Thymus (tissue), 11 donors: Measurements from ENCODE around the gene FAM72C. TPM values are rescaled to one million over a fixed set of nuclear protein-coding genes. Genes with fewer than 3 reads are reported as not detected.
"Not testable (repeated sequence)": the region's sequence is repeated elsewhere in the genome, so short reads cannot be mapped to it uniquely, and the experiment has no call there.

Experiments
- DNase-seq, 9 donors: peaks; one replicate each; pipeline ENCODE4 v3.0.0-alpha.2; 2013; ENCODE audit warnings: low spot score in 9 of 9, low read depth in 6 of 9, missing footprints in 1 of 9
- H3K27ac ChIP-seq, 2 donors: one replicate each; pipeline ENCODE4 v1.5.1; 2013; ENCODE audit warnings: control low read depth in 1 of 2, low read depth in 1 of 2, low read length in 1 of 2, mild to moderate bottlenecking in 1 of 2, moderate library complexity in 1 of 2
- H3K27me3 ChIP-seq, 2 donors: one replicate each; pipeline ENCODE4 v1.5.1; 2013; ENCODE audit warnings: low read length in 1 of 2; ENCODE audit not compliant: control insufficient read depth in 2 of 2, insufficient read depth in 1 of 2
- H3K36me3 ChIP-seq, 2 donors: one replicate each; pipeline ENCODE4 v1.5.1; 2013; ENCODE audit warnings: low read length in 1 of 2, mild to moderate bottlenecking in 1 of 2, moderate library complexity in 1 of 2; ENCODE audit not compliant: control insufficient read depth in 2 of 2, insufficient read depth in 2 of 2
- H3K4me1 ChIP-seq, 2 donors: one replicate each; pipeline ENCODE4 v1.5.1; 2013; ENCODE audit warnings: low read length in 2 of 2; ENCODE audit not compliant: control insufficient read depth in 2 of 2, insufficient read depth in 2 of 2
- H3K4me3 ChIP-seq, 2 donors: one replicate each; pipeline ENCODE4 v1.5.1; 2013; ENCODE audit warnings: low read length in 2 of 2, control low read depth in 1 of 2, mild to moderate bottlenecking in 1 of 2
- H3K9me3 ChIP-seq, 2 donors: one replicate each; pipeline ENCODE4 v1.5.1; 2013; ENCODE audit warnings: low read length in 1 of 2, mild to moderate bottlenecking in 1 of 2; ENCODE audit not compliant: control insufficient read depth in 2 of 2, insufficient read depth in 1 of 2
- WGBS: extraction: QIAGEN DNeasy Blood & Tissue Kit; methylation state at CpG from one replicate; pipeline ENCODE4 v1.1.7; 2013; 5-methylcytosine and 5-hydroxymethylcytosine counted together
- polyA plus RNA-seq: library from polyadenylated mRNA; stranded (reverse); fragments of 200-250 nt; gene quantifications from one replicate; pipeline ENCODE4 v1.2.3, GENCODE V29; 2013
- total RNA-seq: library from RNA; stranded (reverse); fragments of 120-200 nt; gene quantifications from one replicate; pipeline ENCODE4 v1.2.4, GENCODE V29; 2013
- donor health status: healthy.

Gene FAM72C
- total and polyA plus RNA-seq, 2 donors: 1.9 to 3.8 TPM

DNA sequence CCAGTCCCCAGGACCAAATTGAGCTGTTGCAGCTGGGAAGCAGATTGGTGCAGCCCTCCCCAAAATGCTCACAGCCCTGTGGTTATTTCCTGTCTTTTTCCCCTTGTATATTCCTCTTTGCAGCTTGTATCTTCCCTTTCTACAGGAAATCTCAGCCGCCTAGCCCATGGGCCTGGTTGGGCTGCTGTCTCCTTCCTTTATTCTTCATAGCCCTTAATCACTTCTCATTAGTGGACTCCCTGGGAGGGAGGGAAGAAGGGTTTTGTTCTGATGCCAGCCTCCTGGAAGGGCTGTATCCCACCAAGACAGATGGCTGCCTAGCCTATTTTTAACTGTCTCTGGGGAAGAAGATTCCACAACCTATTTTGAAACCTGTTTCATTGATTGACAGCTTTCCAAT is 32.5 kb upstream of the FAM72C start:
- H3K9me3 ChIP-seq, H3K4me3 ChIP-seq, H3K27ac ChIP-seq, H3K27me3 ChIP-seq, DNase-seq, H3K4me1 ChIP-seq, H3K36me3 ChIP-seq: not testable (repeated sequence)
- no CpG with 5 or more reads among the region's 1 CpG for WGBS

DNA sequence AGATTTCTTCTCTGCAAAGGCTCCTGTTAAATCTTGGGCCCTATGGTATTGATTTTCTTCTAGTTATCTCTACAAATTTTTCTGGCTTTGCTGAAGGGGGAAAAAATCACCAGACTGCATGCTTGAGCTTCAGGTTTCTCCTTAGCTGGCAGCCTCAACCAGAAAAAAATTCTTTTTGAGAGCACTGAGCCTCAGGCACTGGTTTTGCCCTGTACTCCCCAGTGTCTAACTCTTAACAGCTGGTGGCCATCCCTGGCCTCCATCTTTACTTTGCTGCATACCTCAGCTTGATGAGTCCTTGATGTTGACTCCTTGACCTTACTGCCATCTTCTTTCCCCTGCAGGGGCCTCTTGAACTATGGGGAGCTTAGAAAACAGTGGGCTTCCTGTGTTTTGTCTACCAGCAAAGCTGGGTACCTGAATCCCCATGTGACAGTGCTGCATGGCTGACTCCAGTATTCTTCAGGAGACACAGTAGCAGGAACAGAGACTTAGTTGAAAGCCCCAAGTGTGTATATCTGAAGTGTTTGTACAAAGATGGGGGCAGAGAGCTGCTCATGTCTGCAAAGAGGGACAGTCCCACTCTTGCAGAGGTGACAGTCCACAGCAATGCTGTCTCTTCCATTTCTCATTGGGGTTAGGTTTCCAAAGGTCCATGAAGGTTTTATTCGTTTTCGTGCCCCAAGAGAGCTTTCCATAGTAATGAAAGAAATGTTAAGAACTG is 31.7 kb upstream of the FAM72C start:
- WGBS: no CpG with 5 or more reads among the region's 2 CpGs
- not testable (repeated sequence) for DNase-seq, H3K4me1 ChIP-seq, H3K4me3 ChIP-seq, H3K9me3 ChIP-seq, H3K27ac ChIP-seq, H3K36me3 ChIP-seq, H3K27me3 ChIP-seq

DNA sequence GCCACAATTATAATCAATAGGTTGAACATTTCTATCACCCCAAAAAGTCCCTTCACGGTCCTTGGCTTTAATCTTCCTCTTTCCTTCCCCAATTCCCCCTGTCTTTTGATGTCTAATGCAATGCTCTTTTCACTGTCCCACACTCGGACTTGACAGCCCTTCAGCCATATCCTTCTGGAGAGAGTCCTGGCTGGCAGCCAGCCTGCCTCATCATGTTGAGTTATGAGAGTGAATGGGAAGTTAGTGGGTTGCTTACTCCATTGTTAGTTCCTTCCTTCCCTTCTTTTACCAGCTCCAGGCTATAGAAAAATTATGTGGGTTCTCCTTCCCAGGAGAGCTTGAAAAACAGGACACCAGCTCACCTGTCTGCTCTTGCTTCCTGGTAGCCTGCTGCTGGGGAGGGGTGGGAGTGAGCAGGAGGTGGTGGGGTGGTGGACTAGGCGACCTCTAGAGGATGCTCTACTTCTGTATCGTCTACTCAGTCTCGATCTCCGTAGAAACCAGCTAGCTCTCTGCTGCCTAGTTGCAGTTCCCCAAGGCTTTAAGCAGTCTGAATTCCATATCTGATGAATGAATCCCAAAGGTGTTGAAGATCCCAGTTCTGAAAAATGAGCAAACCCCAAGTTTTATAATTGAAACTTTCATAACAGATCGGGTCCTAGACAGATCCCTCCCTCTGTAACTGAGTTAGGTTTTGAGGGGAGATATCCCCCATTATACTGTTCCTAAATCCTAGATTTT is 30.5 kb upstream of the FAM72C start:
- peak in 1 of 9 donors; percentile 0 for DNase-seq
- not testable (repeated sequence) for H3K27me3 ChIP-seq, H3K27ac ChIP-seq, H3K4me1 ChIP-seq, H3K36me3 ChIP-seq, H3K9me3 ChIP-seq, H3K4me3 ChIP-seq
- 24% methylated on average over 4 of the region's 7 CpGs for WGBS

DNA sequence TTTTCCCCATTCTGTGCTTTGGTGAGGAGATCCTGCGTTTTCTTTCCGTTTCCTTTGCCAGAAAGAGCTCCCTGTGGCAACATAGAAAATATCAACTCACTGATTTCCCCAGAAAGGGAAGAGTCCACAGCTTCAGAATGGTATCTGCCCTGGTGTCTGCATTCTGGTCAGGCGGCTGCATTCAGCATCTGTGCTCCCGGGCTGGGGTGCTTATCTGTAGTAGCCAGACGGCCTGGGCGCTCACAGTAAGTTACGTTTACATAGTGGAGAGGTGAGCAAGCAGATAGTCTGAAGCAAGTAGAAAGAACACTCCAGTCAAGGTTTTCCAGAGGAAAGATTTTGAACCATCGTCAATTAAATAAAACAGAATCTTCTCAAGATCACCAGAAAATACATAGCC is 29.3 kb upstream of the FAM72C start:
- not testable (repeated sequence) for DNase-seq, H3K36me3 ChIP-seq, H3K9me3 ChIP-seq, H3K4me3 ChIP-seq, H3K27me3 ChIP-seq, H3K4me1 ChIP-seq, H3K27ac ChIP-seq
- 98% methylated on average over 5 of the region's 8 CpGs for WGBS

DNA sequence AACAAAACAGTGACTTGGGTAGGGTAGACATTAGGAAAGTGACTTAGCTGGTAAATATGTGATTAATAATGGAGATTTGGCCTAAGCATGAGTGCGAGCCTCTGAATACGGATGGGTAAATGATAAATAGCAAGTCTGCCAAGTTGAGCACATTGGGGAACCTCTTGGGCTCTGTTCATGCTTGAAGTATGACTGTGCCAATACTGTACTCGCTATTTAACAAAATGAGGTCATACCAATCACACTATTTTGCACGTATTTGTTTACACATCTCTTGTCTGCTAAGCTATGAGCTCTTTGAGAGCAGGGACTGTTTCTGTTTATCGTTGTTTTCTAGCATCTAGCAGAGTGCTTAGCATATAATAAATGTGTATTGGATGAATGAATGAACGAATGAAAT is 24.2 kb upstream of the FAM72C start:
- not testable (repeated sequence) for H3K27ac ChIP-seq, H3K4me1 ChIP-seq, DNase-seq, H3K9me3 ChIP-seq, H3K4me3 ChIP-seq, H3K27me3 ChIP-seq, H3K36me3 ChIP-seq
- 100% methylated on average over 1 of the region's 6 CpGs for WGBS

DNA sequence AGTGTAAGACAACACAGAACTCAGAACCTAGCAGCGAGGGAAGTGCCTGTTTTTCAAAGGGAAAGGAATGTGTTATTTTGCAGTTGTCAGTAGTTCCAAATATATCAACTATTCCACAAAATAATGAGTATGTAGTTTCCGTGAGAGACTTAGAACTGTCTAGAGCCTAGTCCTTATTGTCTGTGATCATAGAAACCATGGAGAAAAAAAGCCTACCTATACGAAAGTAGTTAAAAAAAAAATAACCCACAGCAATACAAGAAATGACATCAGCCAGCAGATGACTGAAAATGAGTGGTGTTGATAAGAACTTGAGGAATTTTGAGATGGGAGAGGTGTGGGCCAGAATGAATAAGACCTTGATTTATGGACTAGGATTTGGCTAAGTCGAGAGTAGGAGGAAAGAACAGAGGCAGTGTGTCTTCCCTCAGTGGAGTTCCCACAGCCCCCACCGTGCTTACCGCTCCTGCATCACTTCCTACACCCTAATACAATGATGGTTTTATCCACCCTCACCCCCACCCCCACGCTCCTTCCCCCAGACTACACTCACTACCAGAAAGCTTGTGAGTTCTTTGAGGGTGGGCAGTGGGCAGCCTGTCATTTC is 21.6 kb upstream of the FAM72C start:
- not testable (repeated sequence) for H3K4me1 ChIP-seq, H3K27me3 ChIP-seq, H3K36me3 ChIP-seq, H3K4me3 ChIP-seq, H3K9me3 ChIP-seq, H3K27ac ChIP-seq, DNase-seq
- 93% methylated on average over 1 of the region's 7 CpGs for WGBS

DNA sequence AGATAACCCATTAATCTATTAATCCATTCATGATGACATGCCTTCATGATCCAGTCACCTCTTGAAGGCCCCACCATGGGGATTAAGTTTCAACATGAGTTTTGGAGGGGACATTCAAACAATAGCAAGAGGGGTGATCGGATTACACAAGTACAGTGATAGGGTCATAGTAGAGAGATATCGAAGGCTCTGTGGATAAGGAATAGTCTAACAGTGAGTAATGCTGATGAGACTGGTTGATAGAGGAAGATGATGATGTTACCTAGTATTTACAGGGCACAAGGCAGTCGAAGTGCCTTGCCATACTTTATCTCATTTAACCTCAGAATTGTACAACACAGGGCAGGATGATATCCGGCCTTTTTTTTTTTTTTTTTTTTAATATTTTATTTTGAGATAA is 18.9 kb upstream of the FAM72C start:
- not testable (repeated sequence) for H3K27me3 ChIP-seq, H3K9me3 ChIP-seq, H3K36me3 ChIP-seq, DNase-seq, H3K27ac ChIP-seq, H3K4me1 ChIP-seq, H3K4me3 ChIP-seq
- WGBS: no CpG with 5 or more reads among the region's 4 CpGs

DNA sequence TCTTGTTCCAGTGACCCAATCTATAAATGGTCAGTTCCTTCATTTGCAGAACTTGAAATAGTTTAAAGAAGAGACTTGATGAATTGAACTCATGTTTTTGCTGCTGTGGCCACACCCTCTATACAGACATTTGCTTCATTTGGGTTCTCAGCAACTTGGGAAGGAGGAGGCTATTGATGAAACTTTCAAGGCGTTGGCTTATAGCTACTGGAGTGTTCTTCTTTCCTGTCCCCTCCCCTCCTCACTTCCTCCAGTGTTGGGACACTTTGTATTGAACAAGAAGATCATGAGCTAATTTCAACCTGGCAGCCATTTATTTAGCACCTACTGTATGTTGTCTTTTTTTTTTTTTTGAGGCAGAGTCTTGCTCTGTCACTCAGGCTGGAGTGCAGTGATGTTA is 17.9 kb upstream of the FAM72C start:
- H3K4me1 ChIP-seq, H3K4me3 ChIP-seq, H3K27me3 ChIP-seq, H3K36me3 ChIP-seq, DNase-seq, H3K9me3 ChIP-seq, H3K27ac ChIP-seq: not testable (repeated sequence)
- no CpG with 5 or more reads among the region's 1 CpG for WGBS

DNA sequence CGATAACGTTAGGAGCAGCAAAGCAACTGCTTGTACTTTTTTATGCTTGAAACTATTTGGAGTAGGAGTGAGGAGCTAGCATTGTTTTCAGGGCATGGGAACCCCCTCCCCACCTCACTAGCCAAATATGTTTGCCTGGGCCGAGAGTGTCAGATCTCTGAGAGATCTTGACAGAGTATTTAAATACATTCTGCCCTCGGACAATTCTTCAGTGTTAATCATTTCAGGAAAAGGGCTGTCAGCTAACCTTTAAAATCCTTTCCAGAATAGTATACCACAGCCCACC is 17.6 kb upstream of the FAM72C start:
- H3K4me1 ChIP-seq, H3K4me3 ChIP-seq, H3K36me3 ChIP-seq, DNase-seq, H3K27ac ChIP-seq, H3K27me3 ChIP-seq, H3K9me3 ChIP-seq: not testable (repeated sequence)
- WGBS: no CpG with 5 or more reads among the region's 4 CpGs
